GM12892 (cell line): ENCODE measurements around the gene SNAP47.

Source experiments
- DNase-seq: peaks from one replicate; pipeline ENCODE4 v3.0.0; 2011; ENCODE audit not compliant: insufficient read length
- FAIRE-seq: peaks from 2 replicates; lab custom pipeline; 2011; peaks lifted over from hg19 to GRCh38; lab: Jason Lieb, UNC
- POLR2A ChIP-seq: IDR thresholded peaks from 2 replicates; pipeline ENCODE4 v1.6.1; 2011; ENCODE audit warnings: low read depth, low read length, control low read depth
- POLR2AphosphoS5 ChIP-seq: IDR thresholded peaks from 2 replicates; pipeline ENCODE4 v1.6.1; 2011; ENCODE audit warnings: low read depth, low read length, control low read depth
- TAF1 ChIP-seq: IDR thresholded peaks from 2 replicates; pipeline ENCODE4 v1.6.1; 2011; ENCODE audit warnings: low read depth, mild to moderate bottlenecking, control low read depth, low read length, borderline replicate concordance

The SNAP47 gene

DNA sequence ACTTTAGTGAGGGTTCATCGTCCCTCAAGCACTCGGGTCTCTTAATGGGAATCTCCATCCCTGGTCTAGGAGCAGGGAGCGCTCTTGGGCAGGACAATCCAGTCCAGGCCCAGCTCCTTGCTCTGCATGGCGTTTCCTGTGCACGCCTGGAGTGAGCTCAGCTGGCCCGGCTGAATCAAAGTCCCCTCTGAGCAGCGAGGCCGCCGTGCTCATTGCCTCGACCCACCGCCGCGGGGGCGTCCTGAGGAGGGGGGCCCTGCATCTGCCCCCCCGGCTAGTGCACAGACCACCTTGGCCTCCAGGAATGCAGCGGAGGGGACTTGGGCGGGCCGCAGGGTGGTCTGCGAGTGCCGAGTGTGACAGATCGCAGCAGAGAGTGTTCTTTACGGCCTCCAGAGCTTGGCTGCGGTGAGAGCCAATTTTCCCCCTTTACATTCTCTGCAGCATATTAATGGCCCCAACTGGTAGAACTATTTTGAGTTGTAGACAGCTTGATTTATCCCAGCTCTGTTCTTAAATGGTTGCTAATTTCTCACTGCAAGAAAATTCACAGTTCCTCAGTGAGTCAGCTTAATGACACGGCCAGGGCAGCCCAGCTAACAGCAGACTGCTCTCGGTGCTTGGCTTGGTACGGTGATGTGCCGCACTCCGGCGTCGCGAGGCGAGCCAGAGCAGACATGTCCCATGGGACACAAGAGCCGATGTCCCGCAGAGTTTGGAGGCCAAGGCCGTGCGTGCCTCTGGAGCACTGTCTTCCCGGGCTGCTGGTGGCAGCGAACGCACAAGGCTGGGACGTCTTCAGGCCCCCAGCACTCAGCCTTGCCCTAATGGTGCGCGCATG is 39.8 kb downstream of the SNAP47 start:
- no peak for FAIRE-seq
- TF ChIP-seq TAF1 (no peak), POLR2AphosphoS5 (no peak), POLR2A (no peak)

DNA sequence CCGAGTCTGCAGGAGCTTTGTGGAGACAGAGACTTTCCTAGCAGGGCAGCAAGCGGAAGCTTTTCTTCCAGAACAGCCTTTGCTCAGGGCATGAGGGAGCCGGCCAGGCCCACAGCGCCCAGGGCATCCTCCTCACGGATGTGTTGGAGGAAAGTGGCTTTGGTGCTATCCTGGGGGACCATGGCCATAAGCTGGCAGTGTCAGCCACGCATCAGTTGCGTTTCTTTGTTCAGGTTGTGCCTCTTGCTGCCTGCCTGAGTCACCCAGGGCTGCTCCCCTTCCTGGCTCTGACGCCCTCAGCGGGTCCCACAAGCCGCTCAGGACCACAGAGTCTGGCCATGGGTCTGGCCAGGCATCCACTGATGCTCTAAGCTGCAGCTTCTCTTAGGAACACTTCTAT is 40.6 kb downstream of the SNAP47 start:
- FAIRE-seq, result no peak
- TF ChIP-seq POLR2AphosphoS5, result no peak
- no peak for TF ChIP-seq TAF1
- no peak for TF ChIP-seq POLR2A
- DNase-seq, result no peak

More for the DNA sequence above, 39.8 kb downstream of the SNAP47 start:
- no peak for DNase-seq

DNA sequence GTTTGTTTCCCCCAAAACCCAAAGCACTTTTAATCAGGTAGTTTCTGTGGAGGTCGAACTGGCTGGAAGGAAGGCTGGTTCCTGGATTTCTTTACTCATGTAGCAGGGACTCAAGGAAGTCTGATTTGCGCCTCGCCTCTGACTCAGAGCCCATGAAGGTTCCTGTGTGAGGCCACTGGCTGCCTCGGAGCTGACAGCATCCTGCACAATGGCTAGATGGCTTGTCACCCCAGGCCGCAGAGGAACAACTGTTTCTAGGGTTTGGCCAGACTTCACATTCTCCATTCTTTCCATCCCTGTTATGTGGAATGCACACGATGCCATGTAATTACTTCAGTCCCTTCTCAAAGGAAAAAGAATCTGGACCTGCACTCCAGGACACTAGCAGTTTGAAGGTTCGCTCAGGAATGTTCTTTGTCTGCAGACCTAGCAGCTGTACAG is 41.1 kb downstream of the SNAP47 start:
- DNase-seq (no peak), FAIRE-seq (no peak)
- no peak for TF ChIP-seq TAF1
- no peak for TF ChIP-seq POLR2AphosphoS5
- no peak for TF ChIP-seq POLR2A

GRCh38 chr1:227777156-227777555 is 41.9 kb downstream of the SNAP47 start:
- TF ChIP-seq POLR2A (no peak), POLR2AphosphoS5 (no peak), TAF1 (no peak)
- no peak for DNase-seq
- FAIRE-seq, result no peak

- no peak for DNase-seq
- TF ChIP-seq POLR2A, result no peak
- TF ChIP-seq TAF1, result no peak
- no peak for TF ChIP-seq POLR2AphosphoS5
- FAIRE-seq, result no peak
Measured at GRCh38 chr1:227777646-227778045, 42.4 kb downstream of the SNAP47 start.

- TF ChIP-seq POLR2AphosphoS5, result no peak
- no peak for TF ChIP-seq TAF1
- TF ChIP-seq POLR2A, result no peak
- no peak for FAIRE-seq
- DNase-seq, result no peak
Measured at GRCh38 chr1:227778401-227778947, 43.2 kb downstream of the SNAP47 start.

DNA sequence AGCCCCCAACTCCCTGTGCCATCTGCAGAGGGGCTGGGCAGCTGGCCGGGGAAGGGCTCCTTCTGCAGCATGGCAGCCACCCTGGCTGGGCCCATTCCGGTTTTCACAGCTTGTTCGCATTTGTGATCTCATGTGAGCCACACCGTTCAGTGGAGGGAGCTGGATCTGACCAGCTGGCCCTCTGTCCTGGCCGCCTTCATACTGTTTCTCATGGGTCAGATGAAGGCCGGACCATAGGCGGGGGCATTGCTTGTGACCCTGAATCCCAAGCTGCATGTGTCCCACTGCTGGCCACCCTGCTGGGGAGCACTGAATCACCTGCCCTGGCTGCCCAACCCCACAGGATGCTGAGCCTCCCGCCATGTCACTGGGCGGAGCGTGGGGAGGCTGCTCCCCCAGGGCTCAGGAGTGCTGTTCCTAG is 43.8 kb downstream of the SNAP47 start:
- no peak for DNase-seq
- TF ChIP-seq POLR2AphosphoS5, result no peak
- TF ChIP-seq POLR2A, result no peak
- no peak for TF ChIP-seq TAF1
- no peak for FAIRE-seq

DNA sequence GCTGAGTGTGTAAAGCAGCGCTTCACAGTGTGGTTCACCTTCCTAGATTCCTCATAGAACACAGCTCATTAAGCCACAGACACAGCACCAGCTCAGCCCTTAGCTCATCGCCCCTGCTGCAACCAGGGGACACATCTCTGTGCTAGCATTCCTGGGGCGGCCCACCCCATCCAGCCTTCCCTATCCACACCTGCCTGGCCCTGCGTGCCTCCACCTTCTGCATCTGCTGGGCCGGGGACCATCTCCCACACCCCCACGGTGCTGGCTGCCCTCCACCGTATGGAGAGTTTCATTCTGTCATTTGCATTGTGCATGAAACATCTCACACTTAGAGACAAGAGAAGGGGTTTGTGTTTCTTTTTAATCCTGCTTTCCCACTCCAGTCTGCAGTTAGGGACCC is 44.5 kb downstream of the SNAP47 start:
- FAIRE-seq, result no peak
- TF ChIP-seq POLR2AphosphoS5 (no peak), TAF1 (no peak), POLR2A (no peak)
- no peak for DNase-seq

- FAIRE-seq (no peak), DNase-seq (no peak)
- no peak for TF ChIP-seq POLR2A
- TF ChIP-seq POLR2AphosphoS5, result no peak
- no peak for TF ChIP-seq TAF1
Measured at GRCh38 chr1:227780101-227781044, 45.1 kb downstream of the SNAP47 start.

GRCh38 chr1:227781314-227781930 is 46.2 kb downstream of the SNAP47 start:
- no peak for DNase-seq
- FAIRE-seq, result no peak
- TF ChIP-seq POLR2A, result no peak
- TF ChIP-seq TAF1, result no peak
- no peak for TF ChIP-seq POLR2AphosphoS5

- FAIRE-seq (no peak), DNase-seq (no peak)
- TF ChIP-seq POLR2A, result no peak
- no peak for TF ChIP-seq POLR2AphosphoS5
- no peak for TF ChIP-seq TAF1
Measured at GRCh38 chr1:227782226-227782625, 47.0 kb downstream of the SNAP47 start.
